ENCODE data around the gene OPTN. TPM values are rescaled to one million over a fixed set of nuclear protein-coding genes. Genes with fewer than 3 reads are reported as not detected.
A peak's percentile ranks its signal among the peaks of the same experiment; 100 is the strongest.

Gene OPTN
- total RNA-seq, 4 donors from 2014 or later: 62.1 to 81.5 (median 73.7) TPM

GRCh38 chr10:13099144-13099665, 758 bp upstream of the OPTN start:
- H3K4me3 ChIP-seq: peak overlapping the region; percentile 78 to 94 (median 90)
- DNase-seq (ENCODE audit: low spot score in 2 of 2): no peak
- H3K9me3 ChIP-seq: no peaks in the 10 kb centered on the region
- WGBS, 2 donors: 1% methylated on average over 14 of the region's 14 CpGs
- H3K36me3 ChIP-seq: no peaks in the 10 kb centered on the region
- H3K27me3 ChIP-seq: no peaks in the 10 kb centered on the region
- peak in 1 of 2 donors; percentile 20 for TF ChIP-seq EP300 (IDR thresholded peaks at IDR 0.05)
- TF ChIP-seq POLR2A (IDR thresholded peaks at IDR 0.05): no peak
- TF ChIP-seq CTCF (IDR thresholded peaks at IDR 0.05): peak in 2 of 5 experiments; percentile 3 to 16
- peak overlapping the region; percentile 95 to 99 (median 97) for H3K27ac ChIP-seq
- peaks cover 0 to 34% (median 5%) of the 10 kb centered on the region in 4 donors for H3K4me1 ChIP-seq

GRCh38 chr10:13100349-13101294, 659 bp downstream of the OPTN start:
- TF ChIP-seq POLR2A (IDR thresholded peaks at IDR 0.05) (no peak), CTCF (IDR thresholded peaks at IDR 0.05) (no peak), EP300 (IDR thresholded peaks at IDR 0.05) (peak in 1 of 2 donors; percentile 14)
- DNase-seq (ENCODE audit: low spot score in 2 of 2): no peak
- H3K4me3 ChIP-seq: peak overlapping the region; percentile 78 to 94 (median 90)
- no peaks in the 10 kb centered on the region for H3K9me3 ChIP-seq
- peak overlapping the region; percentile 95 to 99 (median 97) for H3K27ac ChIP-seq
- no peaks in the 10 kb centered on the region for H3K36me3 ChIP-seq
- peaks cover 0 to 44% (median 5%) of the 10 kb centered on the region in 4 donors for H3K4me1 ChIP-seq
- H3K27me3 ChIP-seq: no peaks in the 10 kb centered on the region
- WGBS, 2 donors: 4 to 6% methylated on average over 16 to 35 of the region's 35 CpGs

- TF ChIP-seq EP300 (IDR thresholded peaks at IDR 0.05) (peak in 1 of 2 donors; percentile 50), POLR2A (IDR thresholded peaks at IDR 0.05) (no peak)
- Histone ChIP-seq H3K27ac (peak overlapping the region; percentile 8 to 99 (median 80)), H3K4me3 (peak overlapping the region in 3 of 4 donors; percentile 8 to 40 (median 20)), H3K27me3 (no peaks in the 10 kb centered on the region), H3K36me3 (no peaks in the 10 kb centered on the region), H3K9me3 (no peaks in the 10 kb centered on the region), H3K4me1 (peaks cover 0 to 57% (median 10%) of the 10 kb centered on the region in 4 donors)
- DNase-seq (ENCODE audit: low spot score in 2 of 2): no peak
- WGBS, 2 donors: 33 to 44% methylated on average over 13 of the region's 13 CpGs
Measured at GRCh38 chr10:13102002-13102794, 2.2 kb downstream of the OPTN start.

GRCh38 chr10:13103554-13103953, 3.6 kb downstream of the OPTN start:
- DNase-seq (ENCODE audit: low spot score in 2 of 2): no peak
- H3K27ac ChIP-seq: no peak overlapping the region
- H3K36me3 ChIP-seq: peaks cover 0 to under 1% (median 0%) of the 10 kb centered on the region in 3 donors
- WGBS, 2 donors: 88 to 90% methylated on average over 2 of the region's 2 CpGs
- no peak overlapping the region for H3K4me3 ChIP-seq
- TF ChIP-seq POLR2A (IDR thresholded peaks at IDR 0.05) (no peak), EP300 (IDR thresholded peaks at IDR 0.05) (no peak), CTCF (IDR thresholded peaks at IDR 0.05) (no peak)
- no peaks in the 10 kb centered on the region for H3K27me3 ChIP-seq
- no peaks in the 10 kb centered on the region for H3K9me3 ChIP-seq
- peaks cover 0 to 66% (median 14%) of the 10 kb centered on the region in 4 donors for H3K4me1 ChIP-seq

- peaks cover 0 to 57% (median 14%) of the 10 kb centered on the region in 4 donors for H3K4me1 ChIP-seq
- no peak overlapping the region for H3K27ac ChIP-seq
- peaks cover 0 to 12% (median 0%) of the 10 kb centered on the region in 3 donors for H3K36me3 ChIP-seq
- WGBS, 2 donors: 92 to 95% methylated on average over 14 of the region's 14 CpGs
- TF ChIP-seq CTCF (IDR thresholded peaks at IDR 0.05) (no peak), EP300 (IDR thresholded peaks at IDR 0.05) (no peak), POLR2A (IDR thresholded peaks at IDR 0.05) (no peak)
- no peak for DNase-seq (ENCODE audit: low spot score in 2 of 2)
- H3K4me3 ChIP-seq: no peak overlapping the region
- no peaks in the 10 kb centered on the region for H3K9me3 ChIP-seq
- no peaks in the 10 kb centered on the region for H3K27me3 ChIP-seq
Measured at GRCh38 chr10:13104697-13105096, 4.7 kb downstream of the OPTN start.
